ENCODE data around the gene MKRN2. TPM values are rescaled to one million over a fixed set of nuclear protein-coding genes. Genes with fewer than 3 reads are reported as not detected.

MKRN2 gene
- total RNA-seq, 4 donors from 2014 or later: 25.0 to 33.1 (median 29.0) TPM

- DNase-seq (ENCODE audit: low spot score) (no peak), ATAC-seq (ENCODE audit: low FRiP score) (no peak)
- TF ChIP-seq CTCF (IDR thresholded peaks at IDR 0.05): no peak
Observed at GRCh38 chr3:12515631-12516030, 41.3 kb upstream of the MKRN2 start.

GRCh38 chr3:12516873-12517272, 40.0 kb upstream of the MKRN2 start:
- no peak for DNase-seq (ENCODE audit: low spot score)
- no peak for TF ChIP-seq CTCF (IDR thresholded peaks at IDR 0.05)
- no peak for ATAC-seq (ENCODE audit: low FRiP score)

GRCh38 chr3:12518261-12519028, 38.4 kb upstream of the MKRN2 start:
- ATAC-seq (ENCODE audit: low FRiP score): no peak
- no peak for DNase-seq (ENCODE audit: low spot score)
- no peak for TF ChIP-seq CTCF (IDR thresholded peaks at IDR 0.05)

GRCh38 chr3:12521010-12521409, 35.9 kb upstream of the MKRN2 start:
- ATAC-seq (ENCODE audit: low FRiP score): no peak
- TF ChIP-seq CTCF (IDR thresholded peaks at IDR 0.05): no peak
- DNase-seq (ENCODE audit: low spot score): no peak

- no peak for TF ChIP-seq CTCF (IDR thresholded peaks at IDR 0.05)
- DNase-seq (ENCODE audit: low spot score) (no peak), ATAC-seq (ENCODE audit: low FRiP score) (no peak)
Observed at GRCh38 chr3:12522721-12523120, 34.2 kb upstream of the MKRN2 start.

- no peak for ATAC-seq (ENCODE audit: low FRiP score)
- no peak for DNase-seq (ENCODE audit: low spot score)
- no peak for TF ChIP-seq CTCF (IDR thresholded peaks at IDR 0.05)
Observed at GRCh38 chr3:12527757-12528143, 29.1 kb upstream of the MKRN2 start.

GRCh38 chr3:12532182-12532581, 24.7 kb upstream of the MKRN2 start:
- DNase-seq (ENCODE audit: low spot score): no peak
- no peak for TF ChIP-seq CTCF (IDR thresholded peaks at IDR 0.05)
- no peak for ATAC-seq (ENCODE audit: low FRiP score)

Measured in omental fat pad (tissue), 4 donors.